ENCODE measurements around the gene KRTAP5-2.
"Not testable (repeated sequence)": the region's sequence is repeated elsewhere in the genome, so short reads cannot be mapped to it uniquely, and the experiment has no call there.

KRTAP5-2 gene, protein sequence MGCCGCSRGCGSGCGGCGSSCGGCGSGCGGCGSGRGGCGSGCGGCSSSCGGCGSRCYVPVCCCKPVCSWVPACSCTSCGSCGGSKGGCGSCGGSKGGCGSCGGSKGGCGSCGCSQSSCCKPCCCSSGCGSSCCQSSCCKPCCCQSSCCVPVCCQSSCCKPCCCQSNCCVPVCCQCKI

DNA sequence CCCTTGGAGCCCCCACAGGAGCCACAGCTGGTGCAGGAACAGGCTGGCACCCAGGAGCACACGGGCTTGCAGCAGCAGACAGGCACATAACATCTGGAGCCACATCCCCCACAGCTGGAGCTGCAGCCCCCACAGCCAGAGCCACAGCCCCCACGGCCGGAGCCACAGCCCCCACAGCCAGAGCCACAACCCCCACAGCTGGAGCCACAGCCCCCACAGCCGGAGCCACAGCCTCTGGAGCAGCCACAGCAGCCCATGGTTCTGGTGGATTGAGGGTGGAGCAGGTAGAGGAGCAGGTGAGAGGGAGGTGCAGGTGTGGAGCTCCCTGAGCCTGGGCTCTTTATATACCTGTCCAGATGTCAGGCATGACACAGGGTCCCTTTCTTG, at the start of gene KRTAP5-2:
TSS of gene KRTAP5-2 (minus strand) at position 301 of the 387 bp plus-strand sequence. CDS start at position 257, 44 bp downstream.
- DNase-seq (ENCODE audit: low spot score): no peak

DNA sequence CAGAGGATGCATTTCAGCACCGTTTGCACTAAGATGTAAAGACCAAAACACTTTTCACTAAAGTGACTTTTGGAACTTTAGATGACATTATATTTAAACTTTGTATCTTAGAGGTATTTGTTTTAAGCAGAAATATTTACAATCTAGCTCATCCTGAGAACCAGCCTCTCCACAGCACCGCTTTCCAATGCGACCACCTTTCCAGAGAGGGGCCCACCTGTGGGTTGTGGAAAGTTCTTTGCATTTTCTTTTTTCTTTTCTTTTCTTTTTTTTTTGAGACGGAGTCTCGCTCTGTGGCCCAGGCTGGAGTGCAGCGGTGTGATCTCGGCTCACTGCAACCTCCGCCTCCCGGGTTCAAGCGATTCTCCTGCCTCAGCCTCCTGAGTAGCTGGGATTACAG, 48.4 kb upstream of the KRTAP5-2 start:
- DNase-seq (ENCODE audit: low spot score): not testable (repeated sequence)

GRCh38 chr11:1645357-1645821, 47.3 kb upstream of the KRTAP5-2 start:
- DNase-seq (ENCODE audit: low spot score): no peak

GRCh38 chr11:1644601-1645356, 46.7 kb upstream of the KRTAP5-2 start:
- DNase-seq (ENCODE audit: low spot score): no peak

DNA sequence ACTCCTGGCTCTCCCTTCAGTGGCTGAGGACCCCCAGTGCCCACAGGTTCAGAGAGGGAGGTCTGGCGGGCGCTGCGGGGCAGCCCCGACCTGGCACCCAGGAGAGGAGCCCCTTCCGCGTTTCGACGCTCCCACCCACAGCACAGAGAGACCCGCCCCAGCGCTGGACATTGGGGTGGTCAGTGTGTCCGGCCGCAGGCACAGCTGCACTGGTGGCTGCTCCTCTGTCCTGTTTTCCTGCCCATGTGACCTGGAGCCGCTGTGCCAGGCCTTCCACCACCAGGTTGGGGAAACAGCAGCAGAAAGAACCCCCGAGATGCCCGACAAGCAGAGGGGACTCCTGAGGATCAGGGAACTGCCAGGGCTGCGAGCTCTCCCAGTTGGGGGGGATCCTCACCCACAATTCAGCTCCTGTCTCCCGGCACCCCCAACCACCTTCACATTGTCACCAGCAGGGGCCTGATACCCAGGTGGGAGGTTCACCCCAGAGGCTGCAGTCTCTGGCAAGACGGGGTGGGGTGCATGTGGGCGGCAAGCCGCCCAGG, 45.1 kb upstream of the KRTAP5-2 start:
- DNase-seq (ENCODE audit: low spot score): no peak

DNA sequence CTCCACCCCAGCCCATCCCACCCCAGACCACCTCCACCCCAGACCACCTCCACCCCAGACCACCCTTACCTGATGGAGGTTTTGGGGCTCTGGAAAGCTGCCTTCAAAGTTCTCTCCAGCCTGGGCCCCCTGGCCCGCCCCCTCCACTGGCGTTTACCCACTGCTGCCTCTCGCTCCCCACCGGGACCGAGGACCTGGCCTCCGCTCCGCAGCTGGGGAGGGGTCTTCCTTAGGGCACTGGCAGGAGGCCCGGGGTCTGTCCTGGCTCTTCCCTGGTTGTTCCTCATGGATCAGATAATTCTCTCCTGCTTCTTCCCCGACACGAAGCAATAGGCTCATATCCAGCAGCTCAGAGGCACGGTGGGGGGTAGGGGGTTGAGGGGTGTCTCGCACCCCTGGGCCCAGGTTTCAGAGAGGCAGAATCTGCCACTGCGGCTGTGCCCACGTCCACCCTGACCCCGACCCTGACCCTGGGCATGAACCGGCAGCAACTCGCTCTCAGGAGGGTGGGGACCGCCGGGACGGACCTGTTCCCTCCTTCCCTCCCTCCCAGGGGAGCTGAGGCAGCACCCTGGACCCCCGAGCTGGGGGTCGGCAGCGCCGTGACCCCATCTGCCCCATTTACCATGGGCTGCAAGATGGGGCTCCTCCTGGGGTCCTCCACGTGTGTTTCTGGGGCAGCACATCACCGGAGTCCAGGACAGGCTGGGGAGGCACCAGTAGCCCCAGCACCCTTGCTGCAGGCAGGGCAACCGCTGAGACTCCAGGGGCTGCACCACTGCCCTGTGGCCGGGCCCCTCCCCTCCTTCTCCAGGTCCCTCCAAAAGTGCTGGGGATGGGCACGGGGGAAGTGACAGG, 44.4 kb upstream of the KRTAP5-2 start:
- no peak for DNase-seq (ENCODE audit: low spot score)

- DNase-seq (ENCODE audit: low spot score): no peak
Observed at GRCh38 chr11:1641096-1641495, 43.0 kb upstream of the KRTAP5-2 start.

DNA sequence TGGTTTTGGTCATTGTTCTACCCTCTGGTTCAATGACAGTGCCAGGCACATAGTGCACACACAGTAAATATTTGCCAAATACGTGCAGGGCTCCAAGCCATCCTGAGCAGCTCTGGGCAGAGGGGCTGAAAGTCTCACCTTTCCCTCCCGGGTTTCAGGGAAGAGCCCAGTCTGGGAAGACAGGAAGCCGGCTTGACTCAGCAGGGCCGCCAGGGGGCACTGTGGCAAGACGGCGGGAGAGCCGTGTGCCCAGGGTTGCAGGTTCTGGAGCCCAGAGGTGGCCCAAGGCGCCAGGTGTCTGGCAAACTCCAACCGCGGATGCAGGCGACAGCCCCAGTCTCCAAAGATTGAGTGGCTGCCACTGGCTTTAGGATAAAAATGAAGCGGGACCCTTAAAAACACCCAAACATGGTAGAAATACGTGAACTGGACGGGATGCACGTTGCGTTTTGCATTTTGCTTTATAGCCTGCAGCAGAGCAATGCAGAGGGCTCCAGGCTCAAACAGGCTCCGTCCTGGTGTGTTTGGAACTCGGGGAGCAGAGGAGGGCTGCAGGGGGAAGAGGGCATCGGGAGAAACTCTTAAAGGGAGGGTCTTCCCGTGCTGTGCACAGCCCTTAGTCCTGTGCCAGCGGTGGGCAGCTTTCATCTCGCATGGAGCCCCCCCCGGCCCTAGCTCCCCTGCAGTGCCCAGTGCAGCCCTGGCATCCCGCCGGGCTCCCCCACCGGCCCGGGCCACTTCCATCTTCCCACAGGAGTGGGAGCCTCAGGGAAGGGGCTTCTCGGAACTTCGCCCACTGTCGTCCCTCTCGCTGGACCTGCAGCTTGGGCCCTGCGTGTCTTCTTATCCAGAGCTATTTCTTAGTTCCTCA, 42.2 kb upstream of the KRTAP5-2 start:
- peak; percentile 19 for DNase-seq (ENCODE audit: low spot score)

- DNase-seq (ENCODE audit: low spot score): no peak
Observed at GRCh38 chr11:1639666-1640065, 41.6 kb upstream of the KRTAP5-2 start.

DNA sequence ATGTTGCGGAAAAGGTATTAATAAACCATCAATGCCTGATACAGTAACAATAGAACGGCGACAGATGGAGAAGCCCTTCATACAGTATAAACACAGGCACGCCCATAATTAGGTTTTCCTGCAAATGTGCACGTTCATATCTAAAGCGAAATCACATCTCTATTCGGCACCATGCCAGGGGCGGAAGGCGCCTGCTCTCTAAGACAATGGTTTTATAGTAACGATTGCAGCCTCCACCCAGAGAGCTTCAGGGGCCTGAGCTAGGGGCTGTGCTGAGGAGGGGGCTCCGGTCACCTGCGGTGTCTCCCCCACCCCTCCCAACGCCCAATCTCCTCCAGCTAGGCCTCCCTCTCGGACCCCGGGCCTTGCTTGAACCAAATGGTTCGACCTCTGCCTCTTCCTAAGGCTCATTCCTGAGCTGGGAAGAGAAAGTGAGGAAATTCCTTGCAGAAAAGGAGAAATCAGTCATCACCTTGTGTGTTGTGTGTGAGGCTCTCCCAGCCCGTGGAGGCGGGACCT, 41.1 kb upstream of the KRTAP5-2 start:
- DNase-seq (ENCODE audit: low spot score): no peak

DNA sequence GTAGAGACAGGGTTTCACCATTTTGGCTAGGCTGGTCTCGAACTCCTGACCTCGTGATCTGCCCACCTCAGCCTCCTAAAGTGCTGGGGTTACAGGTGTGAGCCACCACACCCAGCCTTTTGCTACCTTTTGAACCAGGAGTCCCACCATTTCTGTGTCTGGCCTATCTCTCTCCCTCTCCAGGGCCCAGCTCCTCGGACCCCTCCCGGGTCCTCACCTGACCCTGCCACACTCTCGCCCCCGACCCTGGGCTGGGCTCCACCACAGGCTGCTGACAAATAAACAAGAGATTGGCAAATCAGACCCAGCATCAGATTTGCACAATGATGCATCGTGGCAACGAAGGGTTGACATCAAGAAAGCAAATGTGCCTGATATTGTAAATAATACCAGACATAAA, 40.2 kb upstream of the KRTAP5-2 start:
- DNase-seq (ENCODE audit: low spot score): no peak

DNA sequence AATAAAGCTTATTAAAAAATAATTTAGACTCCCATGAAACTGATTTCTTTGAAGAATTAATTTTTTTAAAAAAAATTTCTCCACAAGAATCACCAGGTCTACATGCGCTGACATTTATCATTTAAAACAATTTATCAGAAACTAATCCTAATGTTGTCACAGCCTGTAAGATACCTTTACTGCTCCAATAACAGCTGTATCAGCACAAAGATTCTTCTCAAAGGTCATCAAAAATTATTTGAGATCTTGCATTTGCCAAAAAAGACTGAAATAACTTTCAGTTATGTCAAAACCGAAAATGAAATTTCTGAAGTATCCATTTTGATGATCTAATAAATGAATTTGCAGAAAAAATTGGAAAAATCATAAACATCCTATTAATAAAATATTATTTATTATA, 39.5 kb upstream of the KRTAP5-2 start:
- DNase-seq (ENCODE audit: low spot score): no peak

- DNase-seq (ENCODE audit: low spot score): no peak
Observed at GRCh38 chr11:1636291-1636950, 38.3 kb upstream of the KRTAP5-2 start.

GRCh38 chr11:1633864-1634263, 35.8 kb upstream of the KRTAP5-2 start:
- no peak for DNase-seq (ENCODE audit: low spot score)

DNA sequence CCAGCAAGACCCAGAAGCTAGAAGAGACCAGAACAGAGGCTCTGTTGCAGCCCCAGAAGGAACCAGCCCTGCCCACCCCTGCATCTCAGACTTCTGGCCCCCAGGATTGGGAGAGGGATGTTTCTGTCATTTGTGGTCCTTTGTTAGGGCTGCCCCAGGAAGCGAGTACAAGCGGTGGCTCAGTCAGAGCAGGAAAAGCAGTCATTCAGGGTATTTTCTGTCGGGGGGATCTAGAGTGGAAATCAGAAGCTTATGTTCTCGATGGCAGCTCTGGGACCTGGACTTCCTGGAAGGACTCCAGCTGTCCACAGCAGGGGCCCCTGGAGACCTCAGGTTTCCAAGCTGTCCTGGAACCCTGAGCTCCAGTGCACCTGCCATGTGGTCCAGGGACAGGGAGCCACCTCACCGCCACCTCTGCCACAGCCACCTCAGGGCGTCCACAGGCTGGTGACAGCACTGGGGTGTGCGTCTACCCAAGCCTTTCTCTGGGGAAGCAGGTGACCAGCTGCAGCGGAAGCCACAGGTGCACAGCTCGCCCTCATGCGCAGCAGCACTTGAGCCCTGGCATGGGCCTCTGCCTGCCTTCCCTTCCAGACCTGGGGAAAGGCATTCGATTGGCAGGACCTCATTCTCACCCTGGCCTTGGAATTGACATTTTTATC, 34.1 kb upstream of the KRTAP5-2 start:
- no peak for DNase-seq (ENCODE audit: low spot score)

DNA sequence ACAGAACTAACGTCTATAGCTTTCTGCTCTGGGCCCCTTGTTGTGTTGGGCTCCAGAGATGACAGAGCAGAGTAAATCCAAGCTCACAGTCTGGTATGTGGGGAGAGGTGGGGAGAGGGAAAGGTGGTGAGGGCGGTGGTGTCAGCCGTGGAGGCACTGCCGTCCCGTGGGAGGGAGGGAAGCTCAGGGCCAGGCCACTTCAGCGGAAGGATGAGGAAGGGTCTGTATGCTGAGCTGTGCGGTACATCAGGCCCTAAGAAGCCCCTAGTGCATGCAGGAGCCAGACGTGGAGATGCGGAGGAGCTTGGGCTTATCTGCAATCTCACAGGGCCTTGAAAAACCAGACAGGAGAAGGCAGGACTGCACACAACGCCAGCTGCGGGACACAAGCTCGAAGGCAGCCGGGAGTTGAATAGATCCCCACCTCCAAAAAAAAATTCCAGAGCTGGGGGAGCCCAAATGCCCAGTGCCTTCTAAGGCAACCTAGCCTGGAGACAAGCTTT, 33.0 kb upstream of the KRTAP5-2 start:
- no peak for DNase-seq (ENCODE audit: low spot score)

DNA sequence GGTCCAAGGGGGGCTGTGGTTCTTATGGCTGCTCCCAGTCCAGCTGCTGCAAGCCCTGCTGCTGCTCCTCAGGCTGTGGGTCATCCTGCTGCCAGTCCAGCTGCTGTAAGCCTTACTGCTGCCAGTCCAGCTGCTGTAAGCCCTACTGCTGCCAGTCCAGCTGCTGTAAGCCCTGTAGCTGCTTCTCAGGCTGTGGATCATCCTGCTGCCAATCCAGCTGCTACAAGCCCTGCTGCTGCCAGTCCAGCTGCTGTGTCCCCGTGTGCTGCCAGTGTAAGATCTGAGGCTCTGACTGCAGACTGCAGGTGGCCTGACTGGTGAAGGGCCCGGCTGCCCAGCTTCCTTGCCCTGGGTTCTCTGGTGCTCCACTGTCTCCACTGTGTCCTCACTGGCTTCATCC, 32.2 kb upstream of the KRTAP5-2 start:
- no peak for DNase-seq (ENCODE audit: low spot score)

DNA sequence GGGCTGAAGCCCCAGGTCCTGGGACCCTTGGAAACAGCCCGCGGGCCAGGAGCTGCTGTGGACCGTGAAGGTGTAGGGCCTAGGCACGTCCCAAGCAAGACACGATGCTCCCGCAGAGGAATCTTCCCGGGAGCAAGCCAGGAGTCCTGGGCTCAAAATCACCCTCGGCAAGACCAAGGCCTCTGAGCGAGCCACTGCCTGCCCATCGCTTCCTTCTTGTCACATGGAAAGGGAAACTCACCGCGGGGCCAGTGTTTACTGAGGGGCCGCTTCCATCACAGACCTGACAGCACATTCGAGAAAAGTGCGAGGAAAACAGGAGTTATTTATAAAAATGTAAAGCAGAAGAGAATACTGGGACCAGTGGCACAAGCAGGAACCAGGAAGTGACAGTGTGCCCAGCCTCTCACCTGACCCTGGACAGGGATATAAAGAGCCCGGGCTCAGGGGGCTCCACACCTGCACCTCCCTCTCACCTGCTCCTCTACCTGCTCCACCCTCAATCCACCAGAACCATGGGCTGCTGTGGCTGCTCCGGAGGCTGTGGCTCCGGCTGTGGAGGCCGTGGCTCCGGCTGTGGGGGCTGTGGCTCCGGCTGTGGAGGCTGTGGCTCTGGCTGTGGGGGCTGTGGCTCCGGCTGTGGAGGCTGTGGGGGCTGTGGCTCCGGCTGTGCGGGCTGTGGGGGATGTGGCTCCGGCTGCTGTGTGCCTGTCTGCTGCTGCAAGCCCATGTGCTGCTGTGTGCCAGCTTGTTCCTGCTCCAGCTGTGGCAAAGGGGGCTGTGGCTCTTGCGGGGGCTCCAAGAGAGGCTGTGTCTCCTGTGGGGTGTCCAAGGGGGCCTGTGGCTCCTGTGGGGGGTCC, 31.5 kb upstream of the KRTAP5-2 start, which contains the start of gene KRTAP5-5:
TSS of gene KRTAP5-5 (plus strand) at position 450 of the 860 bp plus-strand sequence. CDS start at position 516, 66 bp downstream.
- no peak for DNase-seq (ENCODE audit: low spot score)
